Activated naive CD8-positive, alpha-beta T cell (primary cell): ENCODE results near the gene CSRP2.

Experiments used
- H3K27ac Mint-ChIP-seq: one replicate; pipeline ENCODE4 v1.8.0; 2021; ENCODE audit warnings: mixed read lengths
- H3K27me3 Mint-ChIP-seq: one replicate; pipeline ENCODE4 v1.8.0; 2021; ENCODE audit warnings: mixed read lengths
- H3K36me3 Mint-ChIP-seq: one replicate; pipeline ENCODE4 v1.8.0; 2021; ENCODE audit warnings: mixed read lengths
- H3K4me1 Mint-ChIP-seq: one replicate; pipeline ENCODE4 v1.8.0; 2021; ENCODE audit warnings: low read depth, mixed read lengths
- H3K4me3 Mint-ChIP-seq: one replicate; pipeline ENCODE4 v1.8.0; 2021; ENCODE audit warnings: mild to moderate bottlenecking, mixed read lengths
- H3K9me3 Mint-ChIP-seq: one replicate; pipeline ENCODE4 v1.8.0; 2021; ENCODE audit warnings: low read depth, mixed read lengths

Gene CSRP2

GRCh38 chr12:76879710-76880518, 1.1 kb upstream of the CSRP2 start:
- Mint-ChIP-seq H3K9me3 (no peaks in the 10 kb centered on the region), H3K27ac (no peak overlapping the region), H3K27me3 (peaks cover 31% of the 10 kb centered on the region), H3K4me1 (peaks cover 18% of the 10 kb centered on the region), H3K36me3 (no peaks in the 10 kb centered on the region), H3K4me3 (peak overlapping the region; percentile 91)

GRCh38 chr12:76878099-76878898, 520 bp downstream of the CSRP2 start:
- Mint-ChIP-seq H3K4me1 (peaks cover 18% of the 10 kb centered on the region), H3K4me3 (peak overlapping the region; percentile 96), H3K36me3 (no peaks in the 10 kb centered on the region), H3K27me3 (peaks cover 39% of the 10 kb centered on the region), H3K27ac (peak overlapping the region; percentile 22), H3K9me3 (no peaks in the 10 kb centered on the region)

- Mint-ChIP-seq H3K9me3 (no peaks in the 10 kb centered on the region), H3K4me1 (peaks cover 18% of the 10 kb centered on the region), H3K4me3 (no peak overlapping the region), H3K27me3 (peaks cover 44% of the 10 kb centered on the region), H3K36me3 (no peaks in the 10 kb centered on the region), H3K27ac (no peak overlapping the region)
These were observed 2.1 kb downstream of the CSRP2 start for GRCh38 chr12:76876696-76877229.

GRCh38 chr12:76874491-76875190, 4.2 kb downstream of the CSRP2 start:
- Mint-ChIP-seq H3K36me3 (no peaks in the 10 kb centered on the region), H3K4me3 (no peak overlapping the region), H3K9me3 (no peaks in the 10 kb centered on the region), H3K27me3 (peaks cover 47% of the 10 kb centered on the region), H3K4me1 (peaks cover 15% of the 10 kb centered on the region), H3K27ac (no peak overlapping the region)

GRCh38 chr12:76874027-76874426, 4.8 kb downstream of the CSRP2 start:
- H3K27me3 Mint-ChIP-seq: peaks cover 44% of the 10 kb centered on the region
- no peak overlapping the region for H3K27ac Mint-ChIP-seq
- no peaks in the 10 kb centered on the region for H3K9me3 Mint-ChIP-seq
- no peak overlapping the region for H3K4me3 Mint-ChIP-seq
- peaks cover 11% of the 10 kb centered on the region for H3K4me1 Mint-ChIP-seq
- H3K36me3 Mint-ChIP-seq: no peaks in the 10 kb centered on the region

- H3K27ac Mint-ChIP-seq: no peak overlapping the region
- H3K4me3 Mint-ChIP-seq: no peak overlapping the region
- peaks cover 1% of the 10 kb centered on the region for H3K4me1 Mint-ChIP-seq
- no peaks in the 10 kb centered on the region for H3K36me3 Mint-ChIP-seq
- H3K9me3 Mint-ChIP-seq: no peaks in the 10 kb centered on the region
- peaks cover 40% of the 10 kb centered on the region for H3K27me3 Mint-ChIP-seq
These were observed 6.4 kb downstream of the CSRP2 start for GRCh38 chr12:76872415-76872814.

- Mint-ChIP-seq H3K4me1 (no peaks in the 10 kb centered on the region), H3K9me3 (no peaks in the 10 kb centered on the region), H3K36me3 (no peaks in the 10 kb centered on the region), H3K27me3 (peaks cover 33% of the 10 kb centered on the region), H3K27ac (no peak overlapping the region), H3K4me3 (no peak overlapping the region)
These were observed 7.1 kb downstream of the CSRP2 start for GRCh38 chr12:76871742-76872141.

GRCh38 chr12:76871082-76871481, 7.7 kb downstream of the CSRP2 start:
- Mint-ChIP-seq H3K9me3 (no peaks in the 10 kb centered on the region), H3K36me3 (no peaks in the 10 kb centered on the region), H3K27me3 (peaks cover 32% of the 10 kb centered on the region), H3K27ac (no peak overlapping the region), H3K4me1 (no peaks in the 10 kb centered on the region), H3K4me3 (no peak overlapping the region)

GRCh38 chr12:76866726-76867125, 12.1 kb downstream of the CSRP2 start:
- no peak overlapping the region for H3K4me3 Mint-ChIP-seq
- no peaks in the 10 kb centered on the region for H3K4me1 Mint-ChIP-seq
- no peaks in the 10 kb centered on the region for H3K36me3 Mint-ChIP-seq
- H3K27ac Mint-ChIP-seq: no peak overlapping the region
- H3K27me3 Mint-ChIP-seq: peaks cover 14% of the 10 kb centered on the region
- no peaks in the 10 kb centered on the region for H3K9me3 Mint-ChIP-seq

GRCh38 chr12:76866151-76866567, 12.7 kb downstream of the CSRP2 start:
- Mint-ChIP-seq H3K27ac (no peak overlapping the region), H3K4me3 (no peak overlapping the region), H3K9me3 (no peaks in the 10 kb centered on the region), H3K36me3 (no peaks in the 10 kb centered on the region), H3K4me1 (no peaks in the 10 kb centered on the region), H3K27me3 (peaks cover 13% of the 10 kb centered on the region)

- no peaks in the 10 kb centered on the region for H3K36me3 Mint-ChIP-seq
- no peaks in the 10 kb centered on the region for H3K9me3 Mint-ChIP-seq
- H3K27ac Mint-ChIP-seq: no peak overlapping the region
- no peaks in the 10 kb centered on the region for H3K4me1 Mint-ChIP-seq
- no peak overlapping the region for H3K4me3 Mint-ChIP-seq
- H3K27me3 Mint-ChIP-seq: peaks cover 8% of the 10 kb centered on the region
These were observed 13.9 kb downstream of the CSRP2 start for GRCh38 chr12:76864791-76865400.

- H3K36me3 Mint-ChIP-seq: no peaks in the 10 kb centered on the region
- peaks cover 5% of the 10 kb centered on the region for H3K27me3 Mint-ChIP-seq
- no peak overlapping the region for H3K27ac Mint-ChIP-seq
- H3K4me1 Mint-ChIP-seq: no peaks in the 10 kb centered on the region
- no peak overlapping the region for H3K4me3 Mint-ChIP-seq
- H3K9me3 Mint-ChIP-seq: no peaks in the 10 kb centered on the region
These were observed 15.0 kb downstream of the CSRP2 start for GRCh38 chr12:76863837-76864236.

- Mint-ChIP-seq H3K9me3 (no peaks in the 10 kb centered on the region), H3K4me3 (no peak overlapping the region), H3K4me1 (no peaks in the 10 kb centered on the region)
These were observed 15.7 kb downstream of the CSRP2 start for GRCh38 chr12:76863005-76863670.

GRCh38 chr12:76860256-76860655, 18.6 kb downstream of the CSRP2 start:
- no peak overlapping the region for H3K4me3 Mint-ChIP-seq
- H3K27me3 Mint-ChIP-seq: no peaks in the 10 kb centered on the region
- H3K36me3 Mint-ChIP-seq: peaks cover 4% of the 10 kb centered on the region
- H3K27ac Mint-ChIP-seq: no peak overlapping the region
- no peaks in the 10 kb centered on the region for H3K9me3 Mint-ChIP-seq
- no peaks in the 10 kb centered on the region for H3K4me1 Mint-ChIP-seq

More at GRCh38 chr12:76863005-76863670, 15.7 kb downstream of the CSRP2 start:
- peaks cover 5% of the 10 kb centered on the region for H3K27me3 Mint-ChIP-seq
- H3K27ac Mint-ChIP-seq: no peak overlapping the region
- no peaks in the 10 kb centered on the region for H3K36me3 Mint-ChIP-seq
